Progenitor cell of endocrine pancreas (in vitro differentiated cells): ENCODE data around the gene WDFY1. TPM values are rescaled to one million over a fixed set of nuclear protein-coding genes. Genes with fewer than 3 reads are reported as not detected.
"Not testable (repeated sequence)": the region's sequence is repeated elsewhere in the genome, so short reads cannot be mapped to it uniquely, and the experiment has no call there.

Experiments
- DNase-seq: peaks from one replicate; pipeline ENCODE4 v3.0.0; 2021; ENCODE audit warnings: low spot score; ENCODE audit not compliant: unreplicated experiment
- H3K27ac Mint-ChIP-seq: 2 replicates; pipeline ENCODE4 v1.8.0; 2021; ENCODE audit warnings: mild to moderate bottlenecking, moderate library complexity, mixed read lengths
- H3K27me3 Mint-ChIP-seq: 2 replicates; pipeline ENCODE4 v1.8.0; 2021; ENCODE audit warnings: mixed read lengths
- H3K36me3 Mint-ChIP-seq: 2 replicates; pipeline ENCODE4 v1.8.0; 2022; ENCODE audit warnings: mixed read lengths; ENCODE audit not compliant: insufficient read depth
- H3K4me1 Mint-ChIP-seq: 2 replicates; pipeline ENCODE4 v1.8.0; 2021; ENCODE audit warnings: low read depth, mixed read lengths
- H3K4me3 Mint-ChIP-seq: 2 replicates; pipeline ENCODE4 v1.8.0; 2021; ENCODE audit warnings: low read depth, mild to moderate bottlenecking, moderate library complexity, mixed read lengths
- H3K9me3 Mint-ChIP-seq: 2 replicates; pipeline ENCODE4 v1.8.0; 2021; ENCODE audit warnings: low read depth, mixed read lengths
- total RNA-seq: library from RNA; stranded (reverse); gene quantifications from 2 replicates; pipeline ENCODE4 v1.2.1, GENCODE V29; 2021
- TF ChIP-seq, protein P1 (sequence below): fragments of 200-600 bp; sonication (generic); IDR thresholded peaks from one replicate; pipeline ENCODE4 v1.5.0; 2021; ENCODE audit warnings: antibody characterized with exemption, mild to moderate bottlenecking; ENCODE audit not compliant: unreplicated experiment

Gene WDFY1
- total RNA-seq, 1 donor from 2014 or later, result 52.3 TPM

GRCh38 chr2:223943561-223944008, 1.6 kb downstream of the WDFY1 start:
- no peak for DNase-seq
- TF ChIP-seq, protein P1, sequence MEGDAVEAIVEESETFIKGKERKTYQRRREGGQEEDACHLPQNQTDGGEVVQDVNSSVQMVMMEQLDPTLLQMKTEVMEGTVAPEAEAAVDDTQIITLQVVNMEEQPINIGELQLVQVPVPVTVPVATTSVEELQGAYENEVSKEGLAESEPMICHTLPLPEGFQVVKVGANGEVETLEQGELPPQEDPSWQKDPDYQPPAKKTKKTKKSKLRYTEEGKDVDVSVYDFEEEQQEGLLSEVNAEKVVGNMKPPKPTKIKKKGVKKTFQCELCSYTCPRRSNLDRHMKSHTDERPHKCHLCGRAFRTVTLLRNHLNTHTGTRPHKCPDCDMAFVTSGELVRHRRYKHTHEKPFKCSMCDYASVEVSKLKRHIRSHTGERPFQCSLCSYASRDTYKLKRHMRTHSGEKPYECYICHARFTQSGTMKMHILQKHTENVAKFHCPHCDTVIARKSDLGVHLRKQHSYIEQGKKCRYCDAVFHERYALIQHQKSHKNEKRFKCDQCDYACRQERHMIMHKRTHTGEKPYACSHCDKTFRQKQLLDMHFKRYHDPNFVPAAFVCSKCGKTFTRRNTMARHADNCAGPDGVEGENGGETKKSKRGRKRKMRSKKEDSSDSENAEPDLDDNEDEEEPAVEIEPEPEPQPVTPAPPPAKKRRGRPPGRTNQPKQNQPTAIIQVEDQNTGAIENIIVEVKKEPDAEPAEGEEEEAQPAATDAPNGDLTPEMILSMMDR, result no peak
- Mint-ChIP-seq H3K27me3 (no peaks in the 10 kb centered on the region), H3K4me3 (peak overlapping the region; percentile 95), H3K27ac (peak overlapping the region; percentile 93), H3K9me3 (peaks cover 3% of the 10 kb centered on the region), H3K36me3 (peaks cover 9% of the 10 kb centered on the region), H3K4me1 (peaks cover 26% of the 10 kb centered on the region)

DNA sequence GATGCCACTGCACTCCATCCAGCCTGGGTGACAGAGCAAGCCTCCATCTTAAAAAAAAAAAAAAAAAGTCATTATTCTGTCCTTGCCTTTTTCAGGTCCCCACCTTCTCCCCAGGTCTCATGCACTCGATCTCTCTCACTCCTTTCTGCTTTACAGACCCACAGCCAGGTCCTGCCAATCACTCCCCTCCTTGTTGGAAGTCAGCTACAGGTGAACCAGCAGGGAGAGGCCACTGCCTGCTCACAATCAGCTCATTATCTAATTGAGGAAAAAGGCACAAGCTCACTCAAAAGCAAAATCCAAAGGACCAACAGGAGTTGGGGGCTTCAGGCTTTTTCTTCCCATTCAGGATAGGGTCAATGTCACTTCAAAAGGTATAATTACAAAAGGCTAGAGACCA, 2.0 kb downstream of the WDFY1 start:
- Mint-ChIP-seq H3K27me3 (no peaks in the 10 kb centered on the region), H3K4me3 (peak overlapping the region; percentile 95), H3K27ac (peak overlapping the region; percentile 72), H3K9me3 (peaks cover 3% of the 10 kb centered on the region), H3K36me3 (peaks cover 9% of the 10 kb centered on the region), H3K4me1 (peaks cover 26% of the 10 kb centered on the region)
- DNase-seq, result no peak
- TF ChIP-seq, protein P1, result no peak

- Mint-ChIP-seq H3K4me1 (peaks cover 28% of the 10 kb centered on the region), H3K27ac (peak overlapping the region; percentile 41), H3K9me3 (peaks cover 3% of the 10 kb centered on the region), H3K36me3 (peaks cover 9% of the 10 kb centered on the region), H3K4me3 (peak overlapping the region; percentile 51), H3K27me3 (no peaks in the 10 kb centered on the region)
- TF ChIP-seq, protein P1, result no peak
- no peak for DNase-seq
Measured at GRCh38 chr2:223941579-223942277, 3.4 kb downstream of the WDFY1 start.

- not testable (repeated sequence) for DNase-seq, H3K27me3 Mint-ChIP-seq, H3K36me3 Mint-ChIP-seq, H3K4me3 Mint-ChIP-seq, H3K9me3 Mint-ChIP-seq, H3K27ac Mint-ChIP-seq
- peaks cover 44% of the 10 kb centered on the region for H3K4me1 Mint-ChIP-seq
Measured at GRCh38 chr2:223939438-223939837, 5.7 kb downstream of the WDFY1 start.

- H3K4me3 Mint-ChIP-seq, result no peak overlapping the region
- H3K27ac Mint-ChIP-seq, result no peak overlapping the region
Measured at GRCh38 chr2:223937535-223937934, 7.6 kb downstream of the WDFY1 start.

More at GRCh38 chr2:223937535-223937934, 7.6 kb downstream of the WDFY1 start:
- peaks cover 3% of the 10 kb centered on the region for H3K9me3 Mint-ChIP-seq
- no peak for DNase-seq
- TF ChIP-seq, protein P1, result no peak
- peaks cover 7% of the 10 kb centered on the region for H3K36me3 Mint-ChIP-seq
- H3K4me1 Mint-ChIP-seq, result peaks cover 39% of the 10 kb centered on the region
- no peaks in the 10 kb centered on the region for H3K27me3 Mint-ChIP-seq
